Measurements from ENCODE around the gene FADS6. TPM values are rescaled to one million over a fixed set of nuclear protein-coding genes. Genes with fewer than 3 reads are reported as not detected.

The FADS6 gene
- total and polyA plus RNA-seq, 9 donors, result 0.12 to 0.42 TPM; not detected in 7

GRCh38 chr17:74873874-74874614 is 19.4 kb downstream of the FADS6 start:
- Histone ChIP-seq H3K36me3 (no peaks in the 10 kb centered on the region), H3K4me3 (peak overlapping the region; percentile 67), H3K27me3 (no peaks in the 10 kb centered on the region), H3K4me1 (ENCODE audit: insufficient read depth) (peaks cover 14% of the 10 kb centered on the region), H3K27ac (peak overlapping the region in 1 of 2 donors; percentile 77), H3K9me3 (no peaks in the 10 kb centered on the region)
- 55 to 61% (median 55%) methylated on average over 6 of the region's 6 CpGs for WGBS, 3 donors
- no peak for TF ChIP-seq POLR2A (IDR thresholded peaks at IDR 0.05)
- no peak for TF ChIP-seq EP300 (IDR thresholded peaks at IDR 0.05)
- TF ChIP-seq, protein P1, sequence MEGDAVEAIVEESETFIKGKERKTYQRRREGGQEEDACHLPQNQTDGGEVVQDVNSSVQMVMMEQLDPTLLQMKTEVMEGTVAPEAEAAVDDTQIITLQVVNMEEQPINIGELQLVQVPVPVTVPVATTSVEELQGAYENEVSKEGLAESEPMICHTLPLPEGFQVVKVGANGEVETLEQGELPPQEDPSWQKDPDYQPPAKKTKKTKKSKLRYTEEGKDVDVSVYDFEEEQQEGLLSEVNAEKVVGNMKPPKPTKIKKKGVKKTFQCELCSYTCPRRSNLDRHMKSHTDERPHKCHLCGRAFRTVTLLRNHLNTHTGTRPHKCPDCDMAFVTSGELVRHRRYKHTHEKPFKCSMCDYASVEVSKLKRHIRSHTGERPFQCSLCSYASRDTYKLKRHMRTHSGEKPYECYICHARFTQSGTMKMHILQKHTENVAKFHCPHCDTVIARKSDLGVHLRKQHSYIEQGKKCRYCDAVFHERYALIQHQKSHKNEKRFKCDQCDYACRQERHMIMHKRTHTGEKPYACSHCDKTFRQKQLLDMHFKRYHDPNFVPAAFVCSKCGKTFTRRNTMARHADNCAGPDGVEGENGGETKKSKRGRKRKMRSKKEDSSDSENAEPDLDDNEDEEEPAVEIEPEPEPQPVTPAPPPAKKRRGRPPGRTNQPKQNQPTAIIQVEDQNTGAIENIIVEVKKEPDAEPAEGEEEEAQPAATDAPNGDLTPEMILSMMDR (IDR thresholded peaks at IDR 0.05), result no peak
- peak in 1 of 5 donors; percentile 36 for DNase-seq
- intact Hi-C loops (cut with DNase I), result no loop called here

- peak; percentile 99 to 100 (median 100) for DNase-seq
- TF ChIP-seq POLR2A (IDR thresholded peaks at IDR 0.05) (peak; percentile 96), EP300 (IDR thresholded peaks at IDR 0.05) (peak; percentile 75)
- TF ChIP-seq, protein P1 (IDR thresholded peaks at IDR 0.05), result no peak
- H3K27ac ChIP-seq, result peak overlapping the region in 1 of 2 donors; percentile 77
- intact Hi-C loops (cut with DNase I), result no loop called here
- no peaks in the 10 kb centered on the region for H3K36me3 ChIP-seq
- 0% methylated on average over 44 to 55 of the region's 55 CpGs for WGBS, 3 donors
- H3K4me3 ChIP-seq, result peak overlapping the region; percentile 67
- H3K4me1 ChIP-seq (ENCODE audit: insufficient read depth), result peaks cover 17% of the 10 kb centered on the region
- no peaks in the 10 kb centered on the region for H3K27me3 ChIP-seq
- no peaks in the 10 kb centered on the region for H3K9me3 ChIP-seq
Measured at GRCh38 chr17:74873037-74873873, 20.2 kb downstream of the FADS6 start.

DNA sequence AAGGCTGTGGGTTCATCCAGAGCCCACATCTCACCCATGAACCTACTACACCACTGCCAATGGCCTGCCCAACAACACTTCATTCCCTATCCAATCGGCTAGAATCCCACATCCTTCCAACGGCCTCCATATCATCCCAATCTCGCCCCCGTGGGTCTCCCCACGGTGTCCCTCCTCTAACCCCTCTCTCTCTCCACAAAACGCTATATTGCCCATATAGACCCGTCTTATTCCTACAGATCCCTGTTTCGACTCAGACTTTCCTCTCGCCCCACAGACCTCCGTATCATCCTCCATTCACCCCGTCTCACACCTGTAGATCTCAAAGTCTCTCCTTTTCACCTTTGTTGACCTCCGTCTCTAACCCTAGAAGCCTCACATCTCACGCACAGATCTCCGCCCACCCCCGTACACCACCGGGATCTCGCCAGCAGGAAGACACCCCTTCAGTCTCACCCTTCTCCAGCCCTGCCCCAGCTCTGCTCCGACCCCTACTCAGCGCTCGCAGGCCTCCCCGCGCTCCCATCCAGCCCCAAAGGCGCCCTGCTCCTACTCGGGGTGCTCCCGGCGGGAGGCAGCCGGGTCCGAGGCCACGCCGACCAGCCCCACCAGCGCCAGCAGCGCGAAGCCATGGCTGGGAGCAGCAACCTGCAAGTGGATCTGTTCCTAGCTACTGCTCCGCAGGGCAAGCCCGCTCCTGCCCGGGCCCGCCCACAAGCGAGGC is 21.0 kb downstream of the FADS6 start, which contains the start of gene FDXR:
FDXR (minus strand) TSS at position 682 of the 724 bp plus-strand sequence; CDS start at position 632, 50 bp downstream.
- peak in 1 of 5 donors; percentile 41 for DNase-seq
- H3K4me1 ChIP-seq (ENCODE audit: insufficient read depth), result peaks cover 17% of the 10 kb centered on the region
- intact Hi-C loops (cut with DNase I), result no loop called here

More for the DNA sequence above, 21.0 kb downstream of the FADS6 start, which contains the start of gene FDXR:
- TF ChIP-seq POLR2A (IDR thresholded peaks at IDR 0.05), result peak; percentile 72
- TF ChIP-seq, protein P1 (IDR thresholded peaks at IDR 0.05), result no peak
- Histone ChIP-seq H3K27ac (peak within 1 kb of the TSS in 1 of 2 donors; percentile 77), H3K27me3 (no peaks in the 10 kb centered on the region), H3K9me3 (no peaks in the 10 kb centered on the region), H3K4me3 (peak within 1 kb of the TSS; percentile 67), H3K36me3 (no peaks in the 10 kb centered on the region)
- 3 to 5% (median 4%) methylated on average over 30 to 38 of the region's 38 CpGs for WGBS, 3 donors

All from ovary (tissue), 9 donors.